Activated CD8-positive, alpha-beta T cell treated with anti-CD3 and anti-CD28 coated beads, Interleukin-2, amount 10 ng/mL, durations not matched to agents 7 days and 5 days (primary cell): ENCODE measurements around the gene TMX2. TPM values are rescaled to one million over a fixed set of nuclear protein-coding genes. Genes with fewer than 3 reads are reported as not detected.
A peak's percentile ranks its signal among the peaks of the same experiment; 100 is the strongest.

ENCODE experiments used
- ATAC-seq: fragments of 150-1000 bp; cut with Tn5 transposase; one replicate; pipeline ENCODE4 v1.10.0; 2021; ENCODE audit warnings: moderate library complexity
- CTCF ChIA-PET: fragments of 350-600 bp; sonication (Branson Sonifier 250); formaldehyde crosslinking; loops from one replicate; lab custom pipeline; 2021; ENCODE audit warnings: antibody characterized with exemption; lab: Charles Lee
- POLR2A ChIA-PET: fragments of 350-600 bp; sonication (Branson Sonifier 250); formaldehyde crosslinking; loops from one replicate; lab custom pipeline; 2021; ENCODE audit warnings: antibody characterized with exemption; lab: Charles Lee
- DNase-seq: peaks from one replicate; pipeline ENCODE4 v3.0.0-alpha.2; 2020
- H3K27ac Mint-ChIP-seq: one replicate; pipeline ENCODE4 v1.8.0; 2021; ENCODE audit warnings: mild to moderate bottlenecking, mixed read lengths
- H3K27me3 Mint-ChIP-seq: one replicate; pipeline ENCODE4 v1.8.0; 2021; ENCODE audit warnings: low read depth, mixed read lengths
- H3K36me3 Mint-ChIP-seq: one replicate; pipeline ENCODE4 v1.8.0; 2021; ENCODE audit warnings: low read depth, mixed read lengths
- H3K4me1 Mint-ChIP-seq: one replicate; pipeline ENCODE4 v1.8.0; 2021; ENCODE audit warnings: low read depth, mixed read lengths
- H3K4me3 Mint-ChIP-seq: one replicate; pipeline ENCODE4 v1.8.0; 2021; ENCODE audit warnings: mild to moderate bottlenecking, mixed read lengths
- H3K9me3 Mint-ChIP-seq: one replicate; pipeline ENCODE4 v1.8.0; 2022; ENCODE audit warnings: mixed read lengths; ENCODE audit not compliant: insufficient read depth
- total RNA-seq, 2 experiments: library from RNA; stranded (reverse); gene quantifications; one replicate each; pipeline ENCODE4 v1.2.3, GENCODE V29; 2021

Gene TMX2
- total RNA-seq, 2 experiments from 2014 or later: 65.0 to 68.7 TPM

DNA sequence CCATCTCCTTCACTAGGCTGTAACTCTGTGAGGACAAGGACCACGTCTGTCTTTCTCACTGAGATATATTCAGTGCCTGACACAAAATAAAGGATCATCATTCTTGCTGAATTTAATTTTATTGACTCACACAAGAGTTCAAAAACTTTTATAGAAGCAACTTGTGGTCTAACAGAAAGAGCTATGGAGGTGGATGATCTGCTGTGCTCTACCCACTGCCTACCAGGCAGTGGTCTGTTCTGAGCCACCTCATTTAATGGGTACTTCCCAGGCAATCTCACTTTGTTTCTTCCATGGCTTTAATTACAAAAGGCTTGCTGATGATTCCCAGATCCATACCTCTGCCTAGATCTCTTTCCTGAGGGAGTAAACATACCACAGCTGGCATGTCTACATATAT lies 34.5 kb downstream of the TMX2 start:
- ATAC-seq (no peak), DNase-seq (no peak)
- peaks cover 47% of the 10 kb centered on the region for H3K36me3 Mint-ChIP-seq
- no peaks in the 10 kb centered on the region for H3K9me3 Mint-ChIP-seq
- POLR2A ChIA-PET: no interaction called here
- H3K27ac Mint-ChIP-seq: peak overlapping the region; percentile 69
- no peaks in the 10 kb centered on the region for H3K27me3 Mint-ChIP-seq
- no peak overlapping the region for H3K4me3 Mint-ChIP-seq
- peaks cover 50% of the 10 kb centered on the region for H3K4me1 Mint-ChIP-seq
- CTCF ChIA-PET: interaction anchor here (0.7 to 9.8 kb wide), 5 partner anchors 11 to 84 kb away, joined by 3 to 113 read pairs (median 5); no protein-coding TSS in a partner anchor

DNA sequence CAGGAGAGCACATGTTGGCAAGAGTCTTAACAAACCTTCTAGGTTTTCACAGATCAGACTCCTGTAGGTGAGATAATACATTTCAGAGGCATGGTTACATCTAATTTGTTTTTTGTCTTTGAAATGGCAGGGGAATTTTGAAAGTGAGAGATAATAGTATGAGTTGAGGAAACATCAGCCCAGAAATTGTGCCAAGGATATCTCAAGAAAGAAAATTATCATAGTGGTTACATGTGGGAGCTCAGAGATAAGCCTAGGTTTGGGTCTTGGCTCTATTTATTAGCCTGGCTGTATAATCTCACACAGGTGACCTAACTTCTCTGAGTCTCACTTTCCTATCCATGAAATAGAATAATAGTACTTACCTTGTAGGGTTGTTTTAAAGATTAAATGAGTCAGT lies 38.8 kb downstream of the TMX2 start:
- H3K27ac Mint-ChIP-seq: no peak overlapping the region
- CTCF ChIA-PET: interaction anchor here (1.1 to 3.8 kb wide), 11 partner anchors 8 to 49 kb away, joined by 4 to 95 read pairs (median 8); partner anchors contain the start of genes CTNND1, MED19 and TMX2
- H3K4me3 Mint-ChIP-seq: no peak overlapping the region
- H3K27me3 Mint-ChIP-seq: no peaks in the 10 kb centered on the region
- H3K9me3 Mint-ChIP-seq: no peaks in the 10 kb centered on the region
- no peak for DNase-seq
- no peak for ATAC-seq
- peaks cover 14% of the 10 kb centered on the region for H3K36me3 Mint-ChIP-seq
- POLR2A ChIA-PET: interaction anchor here (0.5 to 1.4 kb wide), 2 partner anchors 9 to 29 kb away, joined by 3 to 4 read pairs; partner anchors contain the start of gene SELENOH
- H3K4me1 Mint-ChIP-seq: peaks cover 24% of the 10 kb centered on the region

DNA sequence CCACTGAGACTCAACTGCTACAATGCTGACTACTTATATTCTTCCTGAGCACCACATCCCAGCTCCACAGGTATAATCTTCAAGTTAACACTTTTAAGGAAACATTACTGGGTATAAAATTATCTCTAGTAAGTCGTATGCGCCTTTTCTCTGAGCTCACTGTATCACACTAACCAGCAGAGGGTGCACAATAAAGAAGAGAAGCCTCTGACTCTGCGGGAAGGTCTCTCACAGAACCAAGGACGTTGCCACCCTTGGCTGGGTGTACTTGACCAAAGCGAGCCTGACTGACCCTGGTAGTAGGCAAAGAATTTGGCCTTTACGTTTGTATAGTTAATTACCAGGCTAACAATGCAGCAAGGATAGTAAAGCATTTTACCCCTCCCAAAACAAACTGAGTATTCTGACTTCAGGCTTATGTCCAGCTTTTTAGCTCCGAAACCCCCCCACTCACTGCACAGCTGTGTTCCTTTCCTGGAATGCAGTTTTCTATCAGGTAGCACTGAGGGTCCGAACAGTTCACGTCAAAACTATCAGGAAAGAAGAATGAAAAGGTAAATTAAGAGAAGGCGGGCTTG lies 39.4 kb downstream of the TMX2 start, which contains the start of gene BTBD18:
TSS of gene BTBD18 (minus strand) at position 144 of the 578 bp plus-strand sequence. CDS start 631 bp downstream, outside the sequence.
- Mint-ChIP-seq H3K36me3 (peaks cover 11% of the 10 kb centered on the region), H3K4me1 (peaks cover 21% of the 10 kb centered on the region), H3K9me3 (no peaks in the 10 kb centered on the region), H3K27ac (no peak within 1 kb of the TSS), H3K27me3 (no peaks in the 10 kb centered on the region), H3K4me3 (no peak within 1 kb of the TSS)
- POLR2A ChIA-PET: interaction anchor here (0.5 kb wide), 1 partner anchor 29 kb away, joined by 3 read pairs; no protein-coding TSS in a partner anchor
- DNase-seq (no peak), ATAC-seq (peak; percentile 41)
- CTCF ChIA-PET: interaction anchor here (0.9 to 3.8 kb wide), 14 partner anchors 9 to 63 kb away, joined by 3 to 95 read pairs (median 6); partner anchors contain the start of genes CTNND1, MED19 and TMX2

DNA sequence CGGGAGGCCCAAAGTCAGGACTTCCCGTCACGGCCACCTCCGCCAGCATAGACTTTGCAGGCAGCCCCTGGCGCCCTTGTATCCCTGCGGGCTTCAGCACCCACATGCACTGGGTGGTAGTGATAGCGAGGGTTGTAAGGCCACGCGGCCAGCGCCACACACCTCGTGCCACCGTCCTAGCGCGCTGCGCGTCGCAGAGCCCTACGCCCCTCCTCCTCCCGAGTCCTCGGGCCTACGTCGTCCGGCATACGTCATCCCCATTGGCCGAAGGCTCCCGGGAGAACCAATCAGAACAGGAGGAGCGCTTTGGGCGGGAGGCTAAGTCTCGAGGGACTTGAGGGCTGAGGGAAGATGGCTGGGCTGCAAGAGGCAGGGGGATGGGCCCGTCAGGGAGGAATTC lies 40.6 kb downstream of the TMX2 start:
- H3K27ac Mint-ChIP-seq: no peak overlapping the region
- no peaks in the 10 kb centered on the region for H3K9me3 Mint-ChIP-seq
- ChIA-PET POLR2A (no interaction called here), CTCF (interaction anchor here (0.9 to 3.8 kb wide), 5 partner anchors 10 to 47 kb away, joined by 3 to 95 read pairs (median 4); no protein-coding TSS in a partner anchor)
- H3K4me3 Mint-ChIP-seq: no peak overlapping the region
- H3K27me3 Mint-ChIP-seq: no peaks in the 10 kb centered on the region
- DNase-seq: no peak
- H3K36me3 Mint-ChIP-seq: peaks cover 5% of the 10 kb centered on the region
- ATAC-seq: no peak
- H3K4me1 Mint-ChIP-seq: peaks cover 15% of the 10 kb centered on the region

DNA sequence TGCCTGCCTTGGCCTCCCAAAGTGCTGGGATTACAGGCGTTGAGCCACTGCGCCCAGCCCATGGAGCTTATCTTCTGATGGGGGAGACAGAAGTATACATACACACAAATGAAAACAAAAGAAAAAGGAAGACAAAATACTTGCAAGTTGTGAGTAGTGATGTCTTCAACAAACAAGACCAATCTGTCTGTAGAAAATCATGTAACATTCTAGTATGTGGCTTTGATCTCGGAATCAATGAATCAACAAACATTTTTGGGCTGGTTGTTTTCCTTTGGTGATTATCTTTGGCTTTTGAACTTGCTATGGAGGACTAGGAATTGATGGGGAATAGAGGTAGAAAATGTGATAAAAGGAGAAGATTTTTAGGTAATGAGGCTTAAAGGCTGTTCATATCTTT lies 45.8 kb downstream of the TMX2 start:
- no peak for DNase-seq
- H3K4me1 Mint-ChIP-seq: peaks cover 16% of the 10 kb centered on the region
- ATAC-seq: no peak
- POLR2A ChIA-PET: interaction anchor here (1.1 kb wide), 1 partner anchor 13 kb away, joined by 3 read pairs; no protein-coding TSS in a partner anchor
- no peak overlapping the region for H3K4me3 Mint-ChIP-seq
- no peaks in the 10 kb centered on the region for H3K27me3 Mint-ChIP-seq
- CTCF ChIA-PET: interaction anchor here (0.6 to 11.2 kb wide), 4 partner anchors 8 to 469 kb away, joined by 3 to 96 read pairs (median 6); no protein-coding TSS in a partner anchor
- H3K36me3 Mint-ChIP-seq: peaks cover 4% of the 10 kb centered on the region
- H3K27ac Mint-ChIP-seq: no peak overlapping the region
- no peaks in the 10 kb centered on the region for H3K9me3 Mint-ChIP-seq

DNA sequence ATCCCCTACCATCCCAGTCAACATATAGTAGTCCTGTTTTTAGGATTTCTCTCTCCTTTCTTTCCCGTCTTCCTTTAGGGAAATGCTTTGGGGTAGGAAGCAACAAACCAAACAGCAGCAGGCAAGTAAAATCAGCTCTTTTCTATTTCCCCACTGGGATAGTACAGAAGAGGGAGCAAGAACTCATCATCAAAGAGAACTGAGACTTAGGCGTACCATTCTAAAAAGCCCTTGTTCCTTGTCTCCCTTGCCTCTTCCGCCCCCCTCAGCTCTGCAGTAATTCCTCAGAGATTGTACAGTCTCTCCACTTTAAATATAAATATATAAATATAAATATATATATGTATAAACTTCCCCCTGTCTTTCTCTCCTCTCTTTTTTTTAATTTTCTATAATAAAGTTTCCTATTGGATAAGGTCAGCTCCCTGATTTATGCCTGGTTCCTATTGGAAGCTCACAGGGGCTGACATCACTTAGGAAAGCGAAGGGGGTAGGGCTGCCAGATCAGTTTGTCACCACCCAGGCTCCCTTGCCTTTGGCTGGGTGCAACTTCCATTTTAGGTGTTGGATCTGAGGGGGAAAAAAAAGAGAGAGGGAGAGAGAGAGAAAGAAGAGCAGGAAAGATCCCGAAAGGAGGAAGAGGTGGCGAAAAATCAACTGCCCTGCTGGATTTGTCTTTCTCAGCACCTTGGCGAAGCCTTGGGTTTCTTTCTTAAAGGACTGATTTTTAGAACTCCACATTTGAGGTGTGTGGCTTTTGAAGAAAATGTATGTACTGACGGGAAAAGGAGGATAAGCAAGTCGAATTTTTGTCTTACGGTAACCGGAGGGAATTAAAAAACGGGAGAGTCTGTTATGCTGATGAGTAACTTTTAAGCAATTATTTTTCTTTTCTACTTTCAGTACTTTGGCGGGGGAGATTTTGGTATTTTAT lies 49.2 kb downstream of the TMX2 start, which contains the start of gene CTNND1:
TSS of gene CTNND1 (plus strand) at position 502 of the 934 bp plus-strand sequence. CDS start 29,677 bp downstream, outside the sequence.
- no peak within 1 kb of the TSS for H3K27ac Mint-ChIP-seq
- H3K4me3 Mint-ChIP-seq: peak within 1 kb of the TSS; percentile 35
- POLR2A ChIA-PET: no interaction called here
- H3K27me3 Mint-ChIP-seq: no peaks in the 10 kb centered on the region
- CTCF ChIA-PET: interaction anchor here (0.7 to 11.2 kb wide), 5 partner anchors 10 to 121 kb away, joined by 3 to 96 read pairs (median 5); partner anchors contain the start of gene BTBD18
- DNase-seq: no peak
- no peaks in the 10 kb centered on the region for H3K9me3 Mint-ChIP-seq
- peaks cover 25% of the 10 kb centered on the region for H3K4me1 Mint-ChIP-seq
- H3K36me3 Mint-ChIP-seq: peaks cover 4% of the 10 kb centered on the region
- no peak for ATAC-seq

DNA sequence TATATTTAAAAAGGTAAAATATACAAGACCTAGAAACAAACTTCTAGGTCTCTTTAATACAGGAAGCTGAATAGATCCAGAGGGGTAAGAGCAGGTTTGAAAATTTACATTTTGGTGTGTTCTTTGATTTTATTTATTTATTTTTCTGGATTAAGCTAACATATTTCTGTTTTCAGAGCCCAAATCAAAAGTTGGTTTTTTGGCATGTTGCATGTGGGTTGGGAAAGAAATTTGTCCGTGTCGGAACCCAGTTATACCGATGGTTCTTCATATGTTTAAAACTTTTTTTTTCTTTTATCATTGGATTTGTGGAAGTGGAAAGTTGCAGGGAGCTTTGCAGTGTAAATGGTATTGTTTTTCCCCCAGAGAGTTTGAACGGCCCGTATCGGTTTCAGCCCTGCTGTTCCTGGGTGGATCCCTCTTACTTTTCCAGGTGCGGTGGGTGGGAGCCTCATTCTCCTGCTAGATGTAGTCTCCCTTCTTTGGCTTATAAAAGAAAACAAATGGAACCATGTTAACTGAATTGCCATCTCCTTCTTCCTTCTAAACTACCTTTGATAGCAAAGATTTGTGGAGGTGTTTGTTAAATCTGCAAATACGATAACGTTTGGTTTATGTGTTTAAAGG lies 50.0 kb downstream of the TMX2 start:
- ATAC-seq (no peak), DNase-seq (no peak)
- H3K9me3 Mint-ChIP-seq: no peaks in the 10 kb centered on the region
- peak overlapping the region; percentile 32 for H3K4me3 Mint-ChIP-seq
- peaks cover 27% of the 10 kb centered on the region for H3K4me1 Mint-ChIP-seq
- peaks cover 6% of the 10 kb centered on the region for H3K36me3 Mint-ChIP-seq
- ChIA-PET CTCF (interaction anchor here (1.0 to 11.2 kb wide), 7 partner anchors 10 to 122 kb away, joined by 3 to 96 read pairs (median 3); partner anchors contain the start of gene BTBD18), POLR2A (no interaction called here)
- H3K27me3 Mint-ChIP-seq: no peaks in the 10 kb centered on the region
- H3K27ac Mint-ChIP-seq: no peak overlapping the region

DNA sequence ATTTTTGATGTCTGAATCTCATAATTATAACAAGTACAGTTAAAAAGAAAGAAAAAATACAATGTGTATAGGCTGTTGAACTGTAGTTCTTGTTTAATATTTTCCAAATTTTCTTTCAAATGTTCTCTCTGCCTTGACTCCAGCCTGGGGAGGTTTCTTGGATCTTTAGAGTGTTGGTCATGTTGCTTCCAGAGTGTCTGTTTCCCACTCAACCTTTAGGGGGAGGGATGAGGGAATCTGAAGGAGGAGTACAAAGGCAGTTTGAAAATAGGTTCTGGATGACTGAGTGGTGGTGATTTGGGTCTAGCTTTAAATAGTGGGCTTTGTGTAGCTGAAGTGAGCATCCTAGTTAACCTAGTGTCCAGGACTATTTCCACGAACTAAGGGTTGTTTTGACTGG lies 51.2 kb downstream of the TMX2 start:
- DNase-seq (no peak), ATAC-seq (no peak)
- peaks cover 27% of the 10 kb centered on the region for H3K4me1 Mint-ChIP-seq
- no peak overlapping the region for H3K4me3 Mint-ChIP-seq
- ChIA-PET POLR2A (interaction anchor here (1.0 kb wide), 1 partner anchor 21 kb away, joined by 3 read pairs; no protein-coding TSS in a partner anchor), CTCF (interaction anchor here (1.0 to 11.2 kb wide), 5 partner anchors 12 to 773 kb away, joined by 3 to 96 read pairs (median 5); partner anchors contain the start of gene BTBD18)
- H3K27ac Mint-ChIP-seq: no peak overlapping the region
- no peaks in the 10 kb centered on the region for H3K27me3 Mint-ChIP-seq
- no peaks in the 10 kb centered on the region for H3K9me3 Mint-ChIP-seq
- peaks cover 5% of the 10 kb centered on the region for H3K36me3 Mint-ChIP-seq

DNA sequence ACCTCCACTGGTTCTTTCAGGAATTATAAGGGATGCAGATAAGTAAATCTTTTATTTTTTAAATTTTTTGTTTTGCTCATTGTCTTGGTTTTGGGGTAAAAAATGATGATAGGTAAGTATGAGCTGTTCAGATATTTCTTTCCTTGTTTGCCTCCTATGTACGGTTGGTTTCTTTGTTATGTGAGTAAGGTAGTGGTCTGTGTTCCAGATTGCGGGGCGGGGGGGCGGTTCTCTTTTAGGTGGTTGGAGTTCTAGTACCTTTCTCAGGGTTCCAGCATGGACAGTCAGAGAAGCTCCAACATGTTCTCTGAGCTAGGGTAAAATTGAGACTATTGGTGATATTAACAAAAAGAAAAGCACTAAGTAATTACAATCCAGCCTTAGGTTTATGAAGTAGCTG lies 51.6 kb downstream of the TMX2 start:
- no peak for ATAC-seq
- POLR2A ChIA-PET: interaction anchor here (0.8 to 1.0 kb wide), 2 partner anchors 22 to 23 kb away, joined by 3 to 4 read pairs; partner anchors contain the start of gene SELENOH
- CTCF ChIA-PET: interaction anchor here (1.4 to 11.2 kb wide), 3 partner anchors 10 to 37 kb away, joined by 8 to 96 read pairs (median 9); partner anchors contain the start of gene BTBD18
- Mint-ChIP-seq H3K27ac (no peak overlapping the region), H3K27me3 (no peaks in the 10 kb centered on the region), H3K36me3 (peaks cover 5% of the 10 kb centered on the region), H3K4me3 (no peak overlapping the region), H3K4me1 (peaks cover 27% of the 10 kb centered on the region), H3K9me3 (no peaks in the 10 kb centered on the region)
- no peak for DNase-seq

DNA sequence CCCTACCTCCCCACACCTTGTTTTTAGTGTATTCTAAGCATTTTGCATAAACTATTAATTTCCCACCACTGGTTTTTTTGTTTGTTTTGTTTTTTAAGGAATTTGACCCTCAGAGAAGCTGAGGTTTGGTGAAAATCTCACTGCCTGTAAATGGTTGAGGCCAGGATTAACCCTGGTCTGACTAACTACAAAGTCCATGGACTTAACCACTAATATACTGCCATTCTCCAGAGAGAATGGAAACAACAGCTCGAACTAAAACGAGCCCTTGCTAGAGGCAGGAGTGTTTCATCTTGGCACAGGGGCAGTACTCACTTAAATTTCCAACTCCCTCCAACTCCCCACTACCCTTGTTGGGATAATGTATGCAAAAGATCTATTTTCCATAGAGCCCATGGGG lies 52.2 kb downstream of the TMX2 start:
- no peak for ATAC-seq
- no peaks in the 10 kb centered on the region for H3K27me3 Mint-ChIP-seq
- peaks cover 31% of the 10 kb centered on the region for H3K4me1 Mint-ChIP-seq
- no peaks in the 10 kb centered on the region for H3K9me3 Mint-ChIP-seq
- CTCF ChIA-PET: interaction anchor here (1.4 to 11.2 kb wide), 4 partner anchors 10 to 36 kb away, joined by 8 to 96 read pairs (median 10); partner anchors contain the start of gene BTBD18
- peaks cover 5% of the 10 kb centered on the region for H3K36me3 Mint-ChIP-seq
- DNase-seq: no peak
- POLR2A ChIA-PET: interaction anchor here (0.7 to 1.0 kb wide), 3 partner anchors 22 to 53 kb away, joined by 3 to 4 read pairs (median 4); partner anchors contain the start of genes MED19 and SELENOH
- no peak overlapping the region for H3K4me3 Mint-ChIP-seq
- no peak overlapping the region for H3K27ac Mint-ChIP-seq
